HG02970 (cell line): ENCODE measurements around the gene SAFB.
A peak's percentile ranks its signal among the peaks of the same experiment; 100 is the strongest.

Experiments used
- ATAC-seq: cut with Tn5 transposase; IDR thresholded peaks from one replicate; pipeline ENCODE4 v1.9.1; 2021; ENCODE audit warnings: mild to moderate bottlenecking, moderate library complexity, moderate number of reproducible peaks; ENCODE audit not compliant: unreplicated experiment, low FRiP score

SAFB gene

GRCh38 chr19:5622465-5623396, at the start of gene SAFB, which contains the start of gene SAFB2:
Gene SAFB, plus strand, starts transcription at chr19:5623083. Its CDS starts 123 bp downstream, at chr19:5623206.
Gene SAFB2, minus strand, starts transcription at chr19:5622776. Its CDS starts 61 bp downstream, at chr19:5622715.
- peak; percentile 83 for ATAC-seq

GRCh38 chr19:5575590-5575989, 47.3 kb upstream of the SAFB start:
- ATAC-seq: no peak

GRCh38 chr19:5578097-5578846, 44.6 kb upstream of the SAFB start:
- no peak for ATAC-seq

- ATAC-seq: no peak
Measured at GRCh38 chr19:5579286-5579685, 43.6 kb upstream of the SAFB start.

DNA sequence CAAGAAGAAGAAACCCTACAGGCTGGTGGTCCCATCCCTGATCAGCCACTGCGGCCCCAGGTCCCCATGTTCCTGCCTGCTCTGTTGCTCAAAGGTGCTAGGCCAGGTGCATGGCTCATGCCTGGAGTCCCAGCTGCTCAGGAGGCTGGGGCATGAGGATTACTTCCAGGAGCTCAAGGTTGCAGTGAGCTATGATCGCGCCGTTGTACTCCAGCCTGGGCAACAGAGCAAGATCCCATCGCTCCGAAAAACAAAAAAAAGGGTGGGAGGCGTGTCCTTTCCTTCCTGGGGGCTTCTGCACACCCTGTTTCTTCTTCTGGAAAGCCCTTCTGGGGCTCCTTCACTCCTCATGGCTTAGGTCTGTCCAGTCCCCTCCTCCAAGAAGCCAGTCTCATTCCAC, 43.2 kb upstream of the SAFB start:
- ATAC-seq: no peak

DNA sequence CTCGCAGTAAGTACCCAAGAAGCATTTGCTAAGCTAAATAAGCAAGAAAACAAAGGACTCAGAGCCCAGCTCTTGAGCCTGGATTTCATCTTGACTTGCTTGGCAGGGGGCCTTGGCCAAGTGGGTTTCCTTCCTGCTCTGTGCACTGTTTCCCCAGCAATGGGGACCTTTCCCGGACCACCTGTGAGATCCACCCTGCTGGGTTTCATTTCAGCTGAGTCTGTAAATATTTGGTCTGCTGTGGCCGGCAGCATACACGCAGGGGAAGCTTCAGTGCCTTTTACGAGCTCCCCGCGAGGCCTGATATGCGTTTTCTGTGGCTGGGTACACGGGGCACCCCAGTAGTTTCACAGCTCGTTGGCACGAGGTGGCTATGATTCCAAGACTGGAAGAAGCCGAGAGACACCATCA, 42.7 kb upstream of the SAFB start:
- no peak for ATAC-seq

DNA sequence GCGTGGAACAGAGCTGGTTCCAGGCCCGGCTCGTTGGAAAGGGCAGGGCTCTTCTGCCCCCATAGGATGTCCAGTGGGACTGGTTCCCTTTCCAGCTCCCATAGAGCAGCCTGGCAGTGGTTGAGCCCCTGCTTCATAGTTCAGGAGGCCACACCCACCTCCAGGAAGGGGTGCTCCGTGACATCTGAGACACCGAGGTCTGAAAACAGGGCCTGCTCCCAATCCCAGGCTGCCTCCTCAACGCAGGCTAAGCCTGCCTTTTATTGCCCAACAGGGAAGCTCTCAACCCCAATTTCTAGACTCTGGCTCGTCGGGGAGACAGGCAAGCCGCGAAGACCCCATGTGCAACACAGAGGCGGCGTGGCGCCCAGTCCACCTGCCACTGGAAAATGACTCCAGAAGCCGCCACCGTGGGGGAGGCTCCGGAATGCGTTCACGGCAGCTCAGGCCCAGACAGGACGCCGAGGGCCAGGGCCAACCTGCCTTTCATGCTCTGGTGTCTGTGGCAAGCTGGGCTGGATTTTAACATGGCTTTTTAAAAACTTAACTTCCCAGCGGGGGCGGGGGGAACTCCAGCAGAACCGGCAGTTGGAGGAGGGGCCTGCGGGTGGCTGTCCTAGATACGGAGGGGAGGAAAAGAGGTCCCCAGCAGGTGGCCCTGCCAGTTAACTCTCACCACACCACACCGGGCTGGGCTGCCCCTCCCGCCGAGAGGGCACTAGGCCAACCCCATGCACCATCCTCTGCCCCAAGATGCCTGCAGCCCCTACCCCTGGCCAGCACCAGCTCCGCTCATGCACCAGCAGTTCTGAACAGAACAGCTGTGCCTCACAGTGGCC, 37.2 kb upstream of the SAFB start:
- no peak for ATAC-seq

GRCh38 chr19:5586300-5587070, 36.4 kb upstream of the SAFB start:
- ATAC-seq: no peak

DNA sequence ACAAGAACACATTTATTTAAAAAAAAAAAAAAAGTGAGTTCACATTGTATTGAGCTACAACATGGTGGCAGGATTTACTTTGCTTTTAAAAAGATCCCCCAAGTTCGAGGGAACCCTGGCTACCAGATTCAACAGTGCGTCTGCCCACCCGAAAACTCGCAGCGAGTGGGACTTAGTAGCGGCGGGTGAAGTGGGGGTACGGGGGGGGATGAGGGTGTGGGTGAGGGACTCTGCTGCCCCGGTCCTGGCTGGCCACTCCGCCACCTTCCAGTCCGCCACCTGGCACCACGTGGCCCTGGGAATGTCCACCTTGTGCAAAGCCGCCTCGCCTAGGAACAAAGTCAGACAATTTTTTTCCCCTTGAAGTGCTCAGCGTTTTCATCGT, 35.8 kb upstream of the SAFB start:
- ATAC-seq: no peak

GRCh38 chr19:5587661-5588060, 35.2 kb upstream of the SAFB start:
- ATAC-seq: no peak

DNA sequence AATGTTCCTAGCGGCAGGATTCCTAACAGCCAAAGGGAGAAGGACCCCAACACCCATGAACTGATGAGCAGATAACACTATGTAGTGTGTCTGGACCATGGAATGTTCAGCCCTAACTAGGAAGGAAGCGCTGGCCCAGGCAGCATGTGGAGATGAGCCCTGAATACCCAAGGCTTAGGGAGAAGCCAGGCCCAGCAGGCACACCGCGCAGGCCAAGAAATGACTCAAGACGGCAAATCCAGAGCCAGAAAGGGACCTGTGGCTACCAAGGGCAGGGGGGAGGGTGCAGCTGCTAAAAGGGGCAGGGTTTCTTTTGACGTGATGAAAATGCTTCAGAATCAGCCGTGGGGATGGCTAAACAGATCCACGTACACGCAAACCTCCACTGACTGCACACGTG, 34.4 kb upstream of the SAFB start:
- no peak for ATAC-seq

DNA sequence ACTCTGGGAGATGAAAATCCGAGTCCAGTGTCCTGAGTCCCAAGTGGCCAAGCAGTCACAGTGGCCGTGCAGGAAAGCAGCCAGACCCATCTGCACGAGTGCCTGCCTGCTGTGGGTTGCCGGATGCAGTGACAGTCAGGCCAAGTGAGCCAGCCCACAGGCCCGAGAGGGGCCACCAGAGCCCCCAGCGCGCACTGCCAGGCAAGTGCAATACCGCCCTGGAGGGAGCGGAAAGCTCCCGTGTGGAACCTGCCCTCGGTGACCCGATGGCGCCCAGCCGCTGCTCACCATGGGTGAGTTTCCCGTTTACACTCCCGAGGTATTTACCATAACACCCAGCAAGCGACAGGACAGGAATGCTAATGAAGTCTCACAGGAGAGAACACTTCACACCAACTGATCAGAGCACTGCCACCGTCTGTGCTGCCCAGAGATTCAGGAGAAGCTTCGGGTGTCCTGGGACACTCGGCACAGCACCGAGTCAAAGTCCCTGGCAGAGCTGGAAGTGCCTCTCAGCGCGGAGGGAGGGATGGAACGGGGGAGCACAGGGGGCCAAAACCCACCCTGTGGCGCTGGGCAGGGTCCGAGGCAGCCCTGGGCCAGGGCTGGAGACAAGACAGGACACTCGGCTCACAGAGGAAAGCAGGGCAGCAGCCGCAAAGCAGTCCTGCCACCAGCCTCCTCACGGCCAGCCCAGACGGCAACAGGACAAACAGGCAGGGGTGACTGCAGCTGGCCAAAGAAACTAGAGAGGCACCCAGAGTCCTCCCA, 33.8 kb upstream of the SAFB start:
- ATAC-seq: no peak

DNA sequence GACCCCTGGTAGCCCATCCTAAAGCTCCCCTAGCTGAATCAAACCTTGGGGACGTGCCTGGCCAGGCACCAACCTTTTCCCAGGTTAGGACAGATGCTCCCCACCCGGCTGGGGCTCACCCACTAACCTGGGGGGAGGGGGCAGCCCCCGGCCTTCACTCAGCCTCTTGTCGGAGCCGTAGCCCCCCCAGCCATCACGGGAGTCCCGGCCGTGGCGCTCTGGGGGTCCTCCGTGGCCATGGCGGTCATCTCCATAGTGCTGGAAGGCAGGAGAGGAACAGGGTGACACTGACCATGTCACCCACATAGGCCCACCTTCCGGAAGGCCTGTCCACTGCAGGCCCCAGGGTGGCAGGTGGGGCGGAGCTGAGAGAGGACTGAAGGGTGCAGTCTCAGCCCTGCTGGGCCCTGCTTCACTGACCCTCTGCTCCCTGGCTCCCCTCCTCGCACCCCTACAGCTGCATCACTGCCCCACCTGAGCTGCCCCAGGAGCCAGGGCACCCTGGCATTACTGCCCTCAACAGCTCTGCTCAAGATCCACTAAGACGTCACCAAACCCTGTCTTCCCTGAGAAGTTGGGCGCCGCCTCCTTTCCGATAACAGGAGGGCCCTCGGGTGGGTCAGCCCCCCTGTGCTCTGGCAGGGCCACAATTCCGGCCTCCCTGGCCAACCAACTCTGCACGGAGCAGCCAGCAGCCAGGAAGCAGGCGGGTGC, 32.6 kb upstream of the SAFB start:
- ATAC-seq: no peak

- ATAC-seq: no peak
Measured at GRCh38 chr19:5590865-5591154, 32.1 kb upstream of the SAFB start.

DNA sequence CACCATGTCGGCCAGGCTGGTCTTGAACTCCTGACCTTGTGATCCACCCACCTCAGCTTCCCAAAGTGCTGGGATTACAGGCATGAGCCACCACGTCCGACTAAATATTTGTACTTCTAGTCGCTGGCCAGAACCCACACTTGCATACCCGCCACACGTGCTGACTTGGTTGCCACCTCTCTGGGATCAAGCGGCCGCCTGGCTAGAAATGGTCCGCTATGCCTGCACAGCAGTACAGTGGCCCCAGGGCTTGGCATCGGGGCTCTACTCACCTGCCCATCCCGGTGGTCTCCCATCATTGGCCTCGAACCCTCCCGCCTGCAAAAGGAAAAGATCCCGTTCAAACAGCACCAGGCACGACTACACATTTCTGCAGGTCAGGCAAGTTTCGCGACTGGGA, 31.4 kb upstream of the SAFB start:
- no peak for ATAC-seq

DNA sequence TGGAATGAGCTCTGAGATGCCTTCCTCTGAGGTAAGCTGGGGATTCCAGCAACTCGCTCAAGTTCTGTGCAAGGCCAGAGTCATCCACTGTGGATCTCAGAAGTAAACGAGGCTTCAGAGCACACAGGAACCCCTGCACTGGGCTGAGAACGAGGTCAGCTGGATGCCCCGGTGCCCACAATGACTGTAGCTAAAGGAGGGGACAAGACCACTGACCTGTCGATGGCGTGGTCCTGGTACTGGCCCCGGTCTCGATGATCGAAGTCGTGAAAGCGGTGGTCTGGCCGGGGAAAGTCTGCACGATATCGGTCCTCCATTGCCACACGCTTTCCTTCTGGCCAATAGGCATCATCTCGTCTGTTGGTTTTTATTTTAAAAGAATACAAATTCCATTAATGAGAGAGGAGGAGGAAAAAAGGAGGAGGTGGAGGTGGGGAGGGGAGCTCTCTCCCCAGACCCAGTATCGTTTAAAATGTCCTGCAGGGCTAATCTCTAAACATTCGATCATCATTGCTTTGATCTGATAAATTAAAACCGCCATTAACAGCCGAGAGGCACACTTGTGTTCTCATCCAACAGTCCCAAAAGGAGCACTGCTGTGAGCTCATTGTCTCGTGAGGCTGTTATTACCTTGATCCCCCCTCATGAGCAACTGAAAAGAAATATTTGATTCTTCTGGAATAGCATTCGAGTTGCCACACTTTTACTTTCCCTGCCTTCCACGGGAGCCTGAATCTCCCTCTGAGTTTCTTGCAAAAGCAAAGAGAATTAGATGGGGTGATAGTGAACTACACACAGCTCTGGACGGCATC, 30.1 kb upstream of the SAFB start:
- no peak for ATAC-seq

DNA sequence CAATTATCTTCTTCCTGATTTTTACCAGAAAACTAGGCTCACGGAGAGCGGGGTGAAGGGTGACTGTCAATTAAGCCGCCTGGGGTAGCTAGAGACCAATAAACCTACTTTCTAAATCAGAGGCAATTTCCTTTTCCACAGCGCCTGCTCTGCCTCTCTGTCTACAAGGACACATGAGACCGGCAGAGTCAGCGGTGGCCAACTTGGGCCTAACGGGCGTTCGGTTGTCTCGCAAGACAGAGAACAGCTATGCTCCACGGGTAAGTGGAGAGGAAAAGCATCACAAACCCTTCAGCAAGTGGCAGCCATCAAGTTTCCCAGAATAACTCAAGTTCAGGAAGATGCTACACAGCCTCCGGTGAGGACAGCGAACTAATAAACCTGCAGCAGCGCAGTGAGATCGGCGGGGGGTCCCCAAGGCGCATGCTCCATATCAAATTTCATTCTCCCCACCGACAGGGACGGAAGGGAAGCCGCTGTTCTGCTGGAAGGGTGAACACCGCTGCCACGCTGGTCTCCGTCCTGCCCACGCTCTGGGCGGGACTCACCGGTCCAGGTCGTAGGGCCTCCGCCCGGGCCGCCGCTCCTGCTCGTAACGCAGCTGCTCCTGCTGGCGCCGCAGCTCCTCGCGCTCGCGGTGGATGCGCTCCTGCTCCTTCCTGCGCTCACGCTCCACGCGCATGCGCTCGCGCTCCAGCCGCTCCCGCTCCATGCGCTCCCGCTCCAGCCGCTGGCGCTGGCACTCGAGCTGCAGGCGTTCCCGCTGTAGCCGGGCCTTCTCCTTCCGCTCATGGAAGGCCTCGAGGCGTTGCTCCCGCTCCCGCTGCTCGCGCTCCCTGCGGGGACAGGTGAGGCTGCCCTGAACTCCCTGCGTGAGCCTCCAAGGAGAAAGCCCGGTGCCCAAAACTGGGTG, 29.3 kb upstream of the SAFB start:
- ATAC-seq: no peak
